Cardiac muscle cell (in vitro differentiated cells and primary cell): ENCODE results near the gene CEACAM19. TPM values are rescaled to one million over a fixed set of nuclear protein-coding genes. Genes with fewer than 3 reads are reported as not detected.

ENCODE experiments used
- DNase-seq, 2 donors: peaks; one replicate each; pipeline versions ENCODE4 v3.0.0 to v3.0.0-alpha.2; 2010 to 2017; ENCODE audit warnings: low read depth in 1 of 2, low spot score in 1 of 2
- H3K27ac ChIP-seq: fragments of 200-600 bp; sonication (generic); 2 replicates; pipeline ENCODE4 v1.5.1; 2016
- H3K27me3 ChIP-seq: fragments of 200-600 bp; sonication (generic); 2 replicates; pipeline ENCODE4 v1.6.0; 2016; ENCODE audit warnings: control low read depth
- H3K36me3 ChIP-seq: fragments of 200-600 bp; sonication (generic); 2 replicates; pipeline ENCODE4 v1.5.1; 2016; ENCODE audit warnings: control low read depth
- H3K4me1 ChIP-seq: fragments of 200-600 bp; sonication (generic); 2 replicates; pipeline ENCODE4 v1.8.1; 2017; ENCODE audit warnings: low read depth, mild to moderate bottlenecking, mixed run types
- H3K4me3 ChIP-seq: fragments of 200-600 bp; sonication (generic); 2 replicates; pipeline ENCODE4 v1.5.1; 2016; ENCODE audit warnings: mild to moderate bottlenecking
- H3K9me3 ChIP-seq: fragments of 200-600 bp; sonication (generic); 2 replicates; pipeline ENCODE4 v1.5.1; 2017; ENCODE audit warnings: low read depth, mild to moderate bottlenecking, control low read depth
- CTCF ChIP-seq: IDR thresholded peaks from 2 replicates; pipeline ENCODE4 v1.5.1; 2012; ENCODE audit warnings: low read depth, mild to moderate bottlenecking, low read length
- polyA plus RNA-seq: library from polyadenylated mRNA; unstranded; fragments of >200 nt; fragmentation: Nextera tagmentation; extraction: Ambion mirVana; gene quantifications from 2 replicates; pipeline ENCODE4 v1.2.1, GENCODE V29; 2016
- total RNA-seq: library from RNA; depleted of rRNA; stranded (reverse); fragments of >200 nt; gene quantifications from 2 replicates; pipeline ENCODE4 v1.2.3, GENCODE V29; 2016

The CEACAM19 gene
- total and polyA plus RNA-seq, 2 experiments from 2014 or later, result 4.3 to 8.4 TPM

- no peaks in the 10 kb centered on the region for H3K27me3 ChIP-seq
- peak in 1 of 2 donors; percentile 88 for DNase-seq
- H3K4me3 ChIP-seq, result no peak overlapping the region
- no peaks in the 10 kb centered on the region for H3K4me1 ChIP-seq
- no peak overlapping the region for H3K27ac ChIP-seq
- peaks cover 10% of the 10 kb centered on the region for H3K36me3 ChIP-seq
- H3K9me3 ChIP-seq, result no peaks in the 10 kb centered on the region
- TF ChIP-seq CTCF, result no peak
These were observed 22.5 kb upstream of the CEACAM19 start for GRCh38 chr19:44648631-44649251.

GRCh38 chr19:44649578-44650145 is 21.6 kb upstream of the CEACAM19 start:
- peaks cover 15% of the 10 kb centered on the region for H3K36me3 ChIP-seq
- no peaks in the 10 kb centered on the region for H3K27me3 ChIP-seq
- no peak overlapping the region for H3K4me3 ChIP-seq

DNA sequence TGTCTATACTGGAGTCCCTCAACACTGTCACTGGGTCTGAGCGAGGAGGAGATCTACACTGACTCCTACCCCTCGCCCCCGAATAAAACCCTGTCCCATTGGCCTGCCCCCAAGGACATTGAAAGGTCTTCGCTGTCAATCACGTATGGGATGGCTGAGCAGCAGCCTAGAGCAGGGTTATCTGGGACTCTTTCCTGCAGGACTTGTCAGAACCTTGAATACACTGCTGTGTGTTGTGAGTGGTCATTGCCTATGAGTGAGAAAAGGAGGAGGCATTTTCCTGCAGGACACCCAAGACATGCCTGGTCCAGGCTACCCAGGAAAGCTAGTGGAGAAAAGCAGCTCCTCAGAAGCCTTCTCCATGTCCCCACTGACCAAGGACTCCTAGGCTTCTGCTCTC is 17.9 kb upstream of the CEACAM19 start:
- no peak overlapping the region for H3K27ac ChIP-seq
- no peak for DNase-seq
- H3K9me3 ChIP-seq, result no peaks in the 10 kb centered on the region
- H3K27me3 ChIP-seq, result no peaks in the 10 kb centered on the region
- peaks cover 22% of the 10 kb centered on the region for H3K36me3 ChIP-seq
- H3K4me1 ChIP-seq, result no peaks in the 10 kb centered on the region
- no peak overlapping the region for H3K4me3 ChIP-seq
- no peak for TF ChIP-seq CTCF

More at GRCh38 chr19:44649578-44650145, 21.6 kb upstream of the CEACAM19 start:
- H3K9me3 ChIP-seq, result no peaks in the 10 kb centered on the region
- no peak for DNase-seq
- no peak overlapping the region for H3K27ac ChIP-seq
- no peak for TF ChIP-seq CTCF
- no peaks in the 10 kb centered on the region for H3K4me1 ChIP-seq

GRCh38 chr19:44653977-44654774 is 17.1 kb upstream of the CEACAM19 start:
- TF ChIP-seq CTCF, result peak; percentile 54
- H3K4me3 ChIP-seq, result no peak overlapping the region
- H3K4me1 ChIP-seq, result no peaks in the 10 kb centered on the region
- DNase-seq, result peak; percentile 53 to 68
- no peaks in the 10 kb centered on the region for H3K27me3 ChIP-seq
- H3K36me3 ChIP-seq, result peaks cover 25% of the 10 kb centered on the region
- H3K9me3 ChIP-seq, result no peaks in the 10 kb centered on the region
- no peak overlapping the region for H3K27ac ChIP-seq

GRCh38 chr19:44657211-44657921 is 13.9 kb upstream of the CEACAM19 start:
- peak; percentile 88 for TF ChIP-seq CTCF
- Histone ChIP-seq H3K4me3 (no peak overlapping the region), H3K27ac (no peak overlapping the region), H3K4me1 (no peaks in the 10 kb centered on the region), H3K36me3 (peaks cover 34% of the 10 kb centered on the region), H3K9me3 (no peaks in the 10 kb centered on the region), H3K27me3 (no peaks in the 10 kb centered on the region)
- DNase-seq, result peak; percentile 80 to 82
